ENCODE results near the gene SPPL2C. TPM values are rescaled to one million over a fixed set of nuclear protein-coding genes. Genes with fewer than 3 reads are reported as not detected.

The SPPL2C gene
- polyA plus RNA-seq, 3 donors: not detected

GRCh38 chr17:45867702-45868101, 23.0 kb downstream of the SPPL2C start:
- DNase-seq (ENCODE audit: extremely low read depth in 1 of 11, low read depth in 9 of 11, low spot score in 4 of 11): no peak

GRCh38 chr17:45868276-45868675, 23.6 kb downstream of the SPPL2C start:
- DNase-seq (ENCODE audit: extremely low read depth in 1 of 11, low read depth in 9 of 11, low spot score in 4 of 11): no peak

GRCh38 chr17:45869676-45870341, 25.1 kb downstream of the SPPL2C start:
- DNase-seq (ENCODE audit: extremely low read depth in 1 of 11, low read depth in 9 of 11, low spot score in 4 of 11): peak in 1 of 11 donors; percentile 11

GRCh38 chr17:45870342-45870974, 25.8 kb downstream of the SPPL2C start:
- DNase-seq (ENCODE audit: extremely low read depth in 1 of 11, low read depth in 9 of 11, low spot score in 4 of 11): no peak

- no peak for DNase-seq (ENCODE audit: extremely low read depth in 1 of 11, low read depth in 9 of 11, low spot score in 4 of 11)
Measured at GRCh38 chr17:45871718-45872117, 27.0 kb downstream of the SPPL2C start.

- DNase-seq (ENCODE audit: extremely low read depth in 1 of 11, low read depth in 9 of 11, low spot score in 4 of 11): no peak
Measured at GRCh38 chr17:45873728-45874127, 29.0 kb downstream of the SPPL2C start.

GRCh38 chr17:45874151-45874550, 29.5 kb downstream of the SPPL2C start:
- DNase-seq (ENCODE audit: extremely low read depth in 1 of 11, low read depth in 9 of 11, low spot score in 4 of 11): no peak

GRCh38 chr17:45876539-45876938, 31.9 kb downstream of the SPPL2C start:
- no peak for DNase-seq (ENCODE audit: extremely low read depth in 1 of 11, low read depth in 9 of 11, low spot score in 4 of 11)

GRCh38 chr17:45877467-45877866, 32.8 kb downstream of the SPPL2C start:
- no peak for DNase-seq (ENCODE audit: extremely low read depth in 1 of 11, low read depth in 9 of 11, low spot score in 4 of 11)

GRCh38 chr17:45883063-45883462, 38.4 kb downstream of the SPPL2C start:
- no peak for DNase-seq (ENCODE audit: extremely low read depth in 1 of 11, low read depth in 9 of 11, low spot score in 4 of 11)

- no peak for DNase-seq (ENCODE audit: extremely low read depth in 1 of 11, low read depth in 9 of 11, low spot score in 4 of 11)
Measured at GRCh38 chr17:45886852-45887251, 42.2 kb downstream of the SPPL2C start.

GRCh38 chr17:45888392-45888791, 43.7 kb downstream of the SPPL2C start:
- DNase-seq (ENCODE audit: extremely low read depth in 1 of 11, low read depth in 9 of 11, low spot score in 4 of 11): no peak

- no peak for DNase-seq (ENCODE audit: extremely low read depth in 1 of 11, low read depth in 9 of 11, low spot score in 4 of 11)
Measured at GRCh38 chr17:45889579-45889978, 44.9 kb downstream of the SPPL2C start.

- DNase-seq (ENCODE audit: extremely low read depth in 1 of 11, low read depth in 9 of 11, low spot score in 4 of 11): no peak
Measured at GRCh38 chr17:45893725-45894021, 49.0 kb downstream of the SPPL2C start.

- DNase-seq (ENCODE audit: extremely low read depth in 1 of 11, low read depth in 9 of 11, low spot score in 4 of 11): peak; percentile 87 to 96 (median 91)
Measured at GRCh38 chr17:45894022-45894784, 49.5 kb downstream of the SPPL2C start, which contains the start of gene MAPT. Gene MAPT (plus strand): TSS chr17:45894554. CDS start chr17:45962338, 67,784 bp downstream.

GRCh38 chr17:45895304-45895968, 50.8 kb downstream of the SPPL2C start:
- DNase-seq (ENCODE audit: extremely low read depth in 1 of 11, low read depth in 9 of 11, low spot score in 4 of 11): no peak

- no peak for DNase-seq (ENCODE audit: extremely low read depth in 1 of 11, low read depth in 9 of 11, low spot score in 4 of 11)
Measured at GRCh38 chr17:45895969-45896785, 51.5 kb downstream of the SPPL2C start.

Data from renal cortex interstitium (tissue), 11 donors.